Skin epidermis (tissue), 12 donors: ENCODE measurements around the gene DNM3.

Experiments
- H3K27ac ChIP-seq, 21 experiments: fragments of 200-600 bp; sonication (generic) in 11 of 21; one replicate each; pipeline ENCODE4 v1.5.0; 2020; ENCODE audit warnings: mild to moderate bottlenecking in 3 of 21, inconsistent platforms in 2 of 21, moderate library complexity in 2 of 21
- H3K4me3 ChIP-seq, 7 experiments: fragments of 200-600 bp; sonication (generic) in 2 of 7; one replicate each; pipeline ENCODE4 v1.5.0; 2020; ENCODE audit warnings: inconsistent platforms in 2 of 7, mild to moderate bottlenecking in 2 of 7, moderate library complexity in 1 of 7

Gene DNM3

DNA sequence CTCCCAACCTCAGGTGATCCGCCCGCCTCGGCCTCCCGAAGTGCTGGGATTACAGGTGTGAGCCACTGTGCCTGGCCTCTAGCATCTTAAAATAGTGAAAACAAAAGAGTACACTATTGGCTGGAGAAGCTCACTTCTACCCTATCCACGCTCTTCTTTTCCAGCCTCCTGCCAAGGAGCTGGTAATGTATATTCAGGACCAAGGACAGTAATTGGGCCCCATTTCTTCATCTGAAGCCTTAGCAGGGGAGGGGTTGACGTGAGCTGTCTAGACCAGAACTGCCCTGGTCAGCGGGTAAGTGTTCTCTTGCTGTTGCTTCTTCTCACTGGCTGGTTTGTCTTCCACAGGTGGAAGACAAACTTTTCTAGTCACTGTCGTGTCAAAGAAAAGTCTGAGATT is 70.2 kb downstream of the DNM3 start:
- H3K27ac ChIP-seq = no peak overlapping the region

GRCh38 chr1:171912509-171913175 is 71.3 kb downstream of the DNM3 start:
- Histone ChIP-seq H3K4me3 (no peak overlapping the region), H3K27ac (no peak overlapping the region)

More for the DNA sequence above, 70.2 kb downstream of the DNM3 start:
- H3K4me3 ChIP-seq = no peak overlapping the region

GRCh38 chr1:171913385-171913784 is 72.1 kb downstream of the DNM3 start:
- Histone ChIP-seq H3K4me3 (no peak overlapping the region), H3K27ac (no peak overlapping the region)

DNA sequence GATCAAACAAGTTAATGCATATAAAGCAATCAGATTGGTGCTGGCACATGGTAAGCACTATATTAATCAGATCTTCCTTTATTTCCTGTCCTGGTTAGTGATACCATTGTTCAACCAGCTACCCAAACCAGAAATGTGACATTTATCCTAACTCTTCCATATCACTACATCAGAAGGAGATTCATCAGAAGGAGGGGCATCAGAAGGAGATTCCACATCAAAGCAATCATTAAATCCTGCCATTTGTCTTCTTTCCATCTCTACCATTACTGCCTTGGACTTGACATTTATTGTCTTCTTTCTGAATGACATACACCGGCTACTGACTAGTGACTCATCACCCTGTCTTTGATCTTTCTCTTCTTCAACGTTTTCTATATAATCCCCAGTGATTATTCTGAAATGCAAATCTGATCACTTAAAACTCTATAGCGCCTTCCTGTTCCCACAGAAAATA is 75.0 kb downstream of the DNM3 start:
- Histone ChIP-seq H3K4me3 (no peak overlapping the region), H3K27ac (no peak overlapping the region)

- H3K4me3 ChIP-seq = no peak overlapping the region
- no peak overlapping the region for H3K27ac ChIP-seq
Measured at GRCh38 chr1:171917331-171917730, 76.0 kb downstream of the DNM3 start.

GRCh38 chr1:171919891-171920887 is 78.9 kb downstream of the DNM3 start:
- no peak overlapping the region for H3K27ac ChIP-seq
- no peak overlapping the region for H3K4me3 ChIP-seq

DNA sequence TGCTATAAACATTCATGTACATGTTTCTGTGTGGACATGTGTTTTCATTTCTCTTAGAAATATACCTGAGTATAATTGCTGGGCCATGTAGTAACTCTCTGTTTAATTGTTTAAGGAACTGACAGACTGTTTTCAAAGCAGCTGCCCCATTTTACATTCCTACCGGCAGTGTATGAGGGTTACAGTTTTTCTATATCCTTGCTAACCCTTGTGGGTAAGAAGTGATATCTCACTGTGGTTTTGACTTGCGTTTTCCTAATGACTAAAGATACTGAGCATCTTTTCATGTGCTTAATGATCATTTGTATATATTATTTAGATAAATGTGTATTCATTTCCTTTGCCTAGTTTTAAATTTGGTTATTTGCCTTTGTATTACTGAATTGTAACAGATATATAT is 81.7 kb downstream of the DNM3 start:
- H3K27ac ChIP-seq = no peak overlapping the region
- no peak overlapping the region for H3K4me3 ChIP-seq

GRCh38 chr1:171929121-171929520 is 87.8 kb downstream of the DNM3 start:
- H3K27ac ChIP-seq = no peak overlapping the region

GRCh38 chr1:171931752-171932151 is 90.5 kb downstream of the DNM3 start:
- no peak overlapping the region for H3K27ac ChIP-seq

More at GRCh38 chr1:171929121-171929520, 87.8 kb downstream of the DNM3 start:
- no peak overlapping the region for H3K4me3 ChIP-seq

GRCh38 chr1:171934664-171935063 is 93.4 kb downstream of the DNM3 start:
- Histone ChIP-seq H3K27ac (no peak overlapping the region), H3K4me3 (no peak overlapping the region)

More at GRCh38 chr1:171931752-171932151, 90.5 kb downstream of the DNM3 start:
- no peak overlapping the region for H3K4me3 ChIP-seq

DNA sequence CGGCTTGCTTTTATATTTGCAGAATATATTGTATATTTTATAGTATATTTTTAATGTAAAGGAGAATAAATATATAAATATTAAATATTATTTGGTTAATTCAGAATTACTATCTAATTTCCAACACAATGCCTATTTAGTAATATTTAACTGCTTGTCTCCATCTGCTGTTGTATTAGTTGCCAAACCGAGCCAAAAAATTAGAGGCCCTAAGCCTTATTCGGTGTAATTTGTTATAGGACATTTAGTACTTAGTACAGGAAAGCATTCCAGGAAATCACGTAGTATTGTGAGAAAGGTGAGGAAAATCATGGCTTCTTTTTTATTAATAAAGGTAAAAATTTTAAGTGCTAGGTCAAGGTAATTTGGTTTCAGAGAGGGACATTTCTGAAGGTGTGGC is 93.8 kb downstream of the DNM3 start:
- no peak overlapping the region for H3K4me3 ChIP-seq
- no peak overlapping the region for H3K27ac ChIP-seq

- Histone ChIP-seq H3K27ac (no peak overlapping the region), H3K4me3 (no peak overlapping the region)
Measured at GRCh38 chr1:171935664-171936063, 94.4 kb downstream of the DNM3 start.

DNA sequence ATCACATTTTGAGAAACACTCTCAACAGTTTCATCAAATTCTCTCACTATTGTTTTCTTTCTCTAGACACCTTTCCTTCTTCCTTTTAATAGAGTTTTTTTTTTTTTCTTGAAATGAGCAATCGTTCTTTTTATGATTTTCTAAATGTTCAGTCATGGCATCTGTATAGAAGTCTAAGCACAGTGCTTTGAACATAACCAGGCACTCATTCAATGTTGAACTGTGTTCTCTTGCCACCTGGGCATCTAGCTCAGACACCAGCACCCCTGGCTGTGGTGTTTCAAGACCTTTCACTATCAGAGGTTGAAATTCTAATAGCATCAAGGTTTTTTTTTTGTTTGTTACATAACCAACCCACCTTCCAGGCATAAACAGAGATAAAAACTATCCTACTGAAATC is 96.6 kb downstream of the DNM3 start:
- no peak overlapping the region for H3K4me3 ChIP-seq

GRCh38 chr1:171939740-171940139 is 98.4 kb downstream of the DNM3 start:
- Histone ChIP-seq H3K4me3 (no peak overlapping the region), H3K27ac (no peak overlapping the region)

More for the DNA sequence above, 96.6 kb downstream of the DNM3 start:
- H3K27ac ChIP-seq = no peak overlapping the region

DNA sequence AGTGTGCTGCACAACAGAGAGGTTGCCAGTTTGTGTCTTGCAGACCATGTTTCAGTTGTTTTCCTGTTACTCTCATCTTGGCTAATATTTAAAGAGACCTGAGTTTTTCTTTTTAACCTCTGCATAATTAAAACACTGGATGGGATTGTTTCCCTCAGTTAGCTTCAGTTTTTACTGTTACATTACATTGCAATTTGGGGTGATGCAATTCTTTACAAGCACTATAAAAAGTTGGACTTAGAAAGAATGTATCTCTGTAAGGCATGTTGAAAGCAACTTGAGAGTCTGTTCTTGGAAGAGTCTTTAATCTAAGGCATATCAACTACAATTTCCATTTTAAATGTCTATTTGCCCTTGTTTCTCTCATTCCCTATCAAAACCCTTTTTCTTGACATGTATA is 99.1 kb downstream of the DNM3 start:
- H3K4me3 ChIP-seq = no peak overlapping the region
- no peak overlapping the region for H3K27ac ChIP-seq

DNA sequence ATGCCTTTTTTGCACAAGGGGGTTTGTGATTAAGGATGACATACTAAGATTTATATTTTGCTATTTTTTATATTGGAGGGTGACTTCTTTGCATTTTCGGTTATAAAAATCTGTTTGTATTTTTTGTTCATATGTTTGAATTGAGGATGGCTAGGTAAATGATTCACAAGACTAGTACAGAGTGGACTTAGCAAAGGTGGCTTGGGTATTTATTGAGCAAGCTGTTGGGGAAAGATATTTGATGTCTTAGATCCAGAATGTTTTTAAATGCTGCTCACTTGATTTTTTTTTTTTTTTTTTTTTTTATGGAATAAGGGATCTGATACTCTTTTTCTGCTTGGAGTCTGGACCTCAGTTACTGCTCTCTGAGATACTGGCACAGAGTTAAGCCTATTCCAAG is 100.6 kb downstream of the DNM3 start:
- H3K4me3 ChIP-seq = no peak overlapping the region
- H3K27ac ChIP-seq = no peak overlapping the region

GRCh38 chr1:171943973-171944561 is 102.8 kb downstream of the DNM3 start:
- no peak overlapping the region for H3K27ac ChIP-seq
- no peak overlapping the region for H3K4me3 ChIP-seq

- no peak overlapping the region for H3K4me3 ChIP-seq
- H3K27ac ChIP-seq = no peak overlapping the region
Measured at GRCh38 chr1:171948511-171948910, 107.2 kb downstream of the DNM3 start.

DNA sequence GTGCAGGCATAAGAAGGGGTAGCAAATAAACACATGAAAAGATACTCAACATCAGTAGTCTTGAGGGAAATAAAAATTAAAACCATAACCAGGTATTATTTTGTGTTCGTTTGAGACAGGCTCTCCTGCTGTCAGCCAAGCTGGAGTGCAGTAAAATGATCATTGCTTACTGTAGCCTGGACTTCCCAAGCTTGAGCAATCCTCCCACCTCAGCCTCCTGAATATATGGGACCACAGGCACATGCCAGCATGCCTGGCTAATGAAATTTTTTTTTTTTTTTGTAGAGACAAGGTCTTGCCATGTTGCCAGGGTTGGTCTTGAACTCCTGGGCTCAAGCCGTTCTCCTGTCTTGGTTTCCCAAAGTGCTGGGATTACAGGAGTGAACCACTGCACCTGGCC is 108.0 kb downstream of the DNM3 start:
- Histone ChIP-seq H3K4me3 (no peak overlapping the region), H3K27ac (no peak overlapping the region)

DNA sequence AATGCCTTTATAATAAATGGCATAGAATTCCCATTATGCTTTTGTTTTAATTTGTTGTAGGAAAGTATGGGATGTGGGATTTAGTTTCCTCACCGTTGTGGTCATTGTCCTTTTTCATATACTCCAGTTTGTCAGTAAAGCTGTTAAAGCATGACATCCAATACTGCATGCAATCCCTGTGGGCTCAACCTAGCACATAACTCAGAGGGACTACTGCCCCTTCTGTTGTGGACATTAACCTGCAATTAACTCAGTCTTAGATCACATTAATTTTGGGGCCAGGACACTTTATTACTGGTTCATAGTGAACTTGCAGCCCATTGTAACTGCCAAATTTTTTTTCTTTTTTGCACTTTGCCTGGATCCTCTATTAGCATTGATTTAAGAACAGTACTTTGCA is 112.5 kb downstream of the DNM3 start:
- Histone ChIP-seq H3K4me3 (no peak overlapping the region), H3K27ac (no peak overlapping the region)
